ENCODE data around the gene ABCC4.

- no peak for TF ChIP-seq EP300 (IDR thresholded peaks at IDR 0.05; ENCODE audit: low read length)
- TF ChIP-seq EZH2 (IDR thresholded peaks at IDR 0.05; ENCODE audit: borderline replicate concordance, low read depth, low read length) = no peak
These were observed 126.7 kb downstream of the ABCC4 start for GRCh38 chr13:95174517-95174916.

Data from K562 (cell line).